ENCODE measurements around the gene MED22.
A peak's percentile ranks its signal among the peaks of the same experiment; 100 is the strongest.
"Not testable (repeated sequence)": the region's sequence is repeated elsewhere in the genome, so short reads cannot be mapped to it uniquely, and the experiment has no call there.

Gene MED22

GRCh38 chr9:133354766-133355165, 6.8 kb upstream of the MED22 start:
- DNase-seq: no peak

GRCh38 chr9:133353548-133353947, 5.6 kb upstream of the MED22 start:
- DNase-seq: no peak

- no peak for DNase-seq
Observed at GRCh38 chr9:133352635-133353340, 4.9 kb upstream of the MED22 start.

- DNase-seq: peak; percentile 45
Observed at GRCh38 chr9:133351908-133352634, 4.1 kb upstream of the MED22 start.

GRCh38 chr9:133351526-133351907, 3.6 kb upstream of the MED22 start:
- DNase-seq: no peak

- DNase-seq: peak; percentile 51
Observed at GRCh38 chr9:133349965-133350616, 2.2 kb upstream of the MED22 start.

- no peak for DNase-seq
Observed at GRCh38 chr9:133348718-133349573, 1.0 kb upstream of the MED22 start.

- DNase-seq: no peak
Observed at GRCh38 chr9:133347515-133347984, 381 bp downstream of the MED22 start.

GRCh38 chr9:133346021-133346785, 1.7 kb downstream of the MED22 start:
- no peak for DNase-seq

GRCh38 chr9:133345596-133345995, 2.3 kb downstream of the MED22 start:
- DNase-seq: no peak

GRCh38 chr9:133344979-133345378, 3.0 kb downstream of the MED22 start:
- DNase-seq: no peak

- DNase-seq: no peak
Observed at GRCh38 chr9:133344071-133344470, 3.9 kb downstream of the MED22 start.

- DNase-seq: no peak
Observed at GRCh38 chr9:133342570-133342969, 5.4 kb downstream of the MED22 start.

- DNase-seq: no peak
Observed at GRCh38 chr9:133342069-133342406, 5.9 kb downstream of the MED22 start.

GRCh38 chr9:133341369-133342068, 6.4 kb downstream of the MED22 start:
- no peak for DNase-seq

GRCh38 chr9:133340916-133341315, 7.0 kb downstream of the MED22 start:
- no peak for DNase-seq

GRCh38 chr9:133340256-133340655, 7.7 kb downstream of the MED22 start:
- DNase-seq: no peak

- DNase-seq: no peak
Observed at GRCh38 chr9:133339641-133340040, 8.3 kb downstream of the MED22 start.

GRCh38 chr9:133335924-133336811, 11.8 kb downstream of the MED22 start, which contains the start of gene SURF6:
SURF6 (minus strand) TSS chr9:133336188; CDS start chr9:133336132, 56 bp downstream.
- DNase-seq: peak; percentile 95

GRCh38 chr9:133334888-133335287, 13.0 kb downstream of the MED22 start:
- DNase-seq: not testable (repeated sequence)

Measured in activated naive CD4-positive, alpha-beta T cell treated with Interleukin-2 at 50 U/mL for 16 hours (primary cell).